ENCODE results near the gene SLC35B3. TPM values are rescaled to one million over a fixed set of nuclear protein-coding genes. Genes with fewer than 3 reads are reported as not detected.

SLC35B3 gene
- total and polyA plus RNA-seq, 10 of the 15 experiments (the other 5 are each of a cell fraction or from before 2014, with no cell fraction given), result 10.5 to 28.1 (median 12.4) TPM

- in situ Hi-C loops (cut with MboI), result no loop called here
These were observed 51.8 kb downstream of the SLC35B3 start for GRCh38 chr6:8383584-8383983.

More at GRCh38 chr6:8383584-8383983, 51.8 kb downstream of the SLC35B3 start:
- Histone ChIP-seq H4K20me1 (ENCODE audit: control insufficient read depth, insufficient read depth) (no peaks in the 10 kb centered on the region), H3K27me3 (replicated peaks in 1 of 2; ENCODE audit: control insufficient read depth in 2 of 2, insufficient read depth in 2 of 2, low read length in 1 of 2) (no peaks in the 10 kb centered on the region), H2AFZ (ENCODE audit: control insufficient read depth, low read depth, low read length) (no peak overlapping the region), H3K27ac (ENCODE audit: control insufficient read depth, insufficient read depth) (no peak overlapping the region), H3K9me3 (replicated peaks; ENCODE audit: control insufficient read depth, insufficient read depth, low read length) (no peaks in the 10 kb centered on the region; the same call in 2 of the 3 replicates), H3K4me3 (no peak overlapping the region), H3K36me3 (ENCODE audit: control insufficient read depth in 2 of 2, insufficient read depth in 2 of 2, low read length in 1 of 2) (no peaks in the 10 kb centered on the region), H3K79me2 (ENCODE audit: control insufficient read depth, insufficient read depth, low read length) (no peaks in the 10 kb centered on the region), H3K9ac (ENCODE audit: control insufficient read depth, insufficient read depth, low read length) (no peak overlapping the region), H3K4me2 (ENCODE audit: control insufficient read depth, insufficient read depth) (no peak overlapping the region), H3K4me1 (ENCODE audit: control insufficient read depth, insufficient read depth, low read length) (no peaks in the 10 kb centered on the region)
- BruUV-seq (replicated peaks), result no TSS peak
- no peak for DNase-seq (ENCODE audit: low read depth, low spot score)
- ChIA-PET POLR2A (no interaction called here), SMC1A (ENCODE audit: uncharacterized antibody, unreplicated experiment) (no interaction called here), CTCF (no interaction called here), RAD21 (ENCODE audit: unreplicated experiment) (no interaction called here)
- no peak for ATAC-seq
- TF ChIP-seq ZNF217 (IDR thresholded peaks at IDR 0.05) (no peak), BCL3 (IDR thresholded peaks at IDR 0.05; ENCODE audit: borderline replicate concordance, insufficient read depth, low read depth, low read length, poor library complexity, severe bottlenecking) (no peak), HSF1 (IDR thresholded peaks at IDR 0.05; ENCODE audit: low read depth, low read length) (no peak), EP300 (IDR thresholded peaks at IDR 0.05; ENCODE audit: borderline replicate concordance in 1 of 2, control insufficient read depth in 1 of 2, low read depth in 2 of 2, low read length in 2 of 2) (no peak)
- no peak for FAIRE-seq
- 0% methylated on average over 2 of the region's 2 CpGs for WGBS (ENCODE audit: insufficient coverage, insufficient replicate concordance, low lambda C conversion rate, missing lambda C conversion rate)
- intact Hi-C loops (cut with micrococcal nuclease; ENCODE audit: unreplicated experiment), result no loop called here

All from GM12878 (cell line).